T-helper 1 cell (primary cell): ENCODE measurements around the gene ASAP3.
"Not testable (repeated sequence)": the region's sequence is repeated elsewhere in the genome, so short reads cannot be mapped to it uniquely, and the experiment has no call there.

Experiments used
- DNase-seq, 5 donors: peaks; one replicate each; pipeline ENCODE4 v3.0.0-alpha.2; 2012 to 2020

Gene ASAP3

GRCh38 chr1:23394181-23394580 lies 89.8 kb downstream of the ASAP3 start:
- DNase-seq = no peak

GRCh38 chr1:23393706-23394105 lies 90.3 kb downstream of the ASAP3 start:
- no peak for DNase-seq

- DNase-seq = no peak
These were observed 91.7 kb downstream of the ASAP3 start for GRCh38 chr1:23392125-23392855.

- DNase-seq = no peak
These were observed 94.1 kb downstream of the ASAP3 start for GRCh38 chr1:23389837-23390321.

GRCh38 chr1:23387494-23387893 lies 96.5 kb downstream of the ASAP3 start:
- DNase-seq = no peak

- no peak for DNase-seq
These were observed 98.8 kb downstream of the ASAP3 start for GRCh38 chr1:23385119-23385621.

- no peak for DNase-seq
These were observed 99.5 kb downstream of the ASAP3 start for GRCh38 chr1:23384312-23385058.

GRCh38 chr1:23383577-23384311 lies 100.2 kb downstream of the ASAP3 start:
- DNase-seq = no peak

GRCh38 chr1:23381233-23381885 lies 102.6 kb downstream of the ASAP3 start:
- DNase-seq = no peak

GRCh38 chr1:23380719-23381118 lies 103.3 kb downstream of the ASAP3 start:
- DNase-seq = no peak

- not testable (repeated sequence) for DNase-seq
These were observed 103.7 kb downstream of the ASAP3 start for GRCh38 chr1:23380236-23380635.
